Measurements from ENCODE around the gene TRIO. TPM values are rescaled to one million over a fixed set of nuclear protein-coding genes. Genes with fewer than 3 reads are reported as not detected.

The TRIO gene
- total and polyA plus RNA-seq, 10 of the 15 experiments (the other 5 are each of a cell fraction or from before 2014, with no cell fraction given), result 5.1 to 96.4 (median 44.6) TPM

GRCh38 chr5:14175381-14175780, 32.2 kb downstream of the TRIO start:
- H2AFZ ChIP-seq (ENCODE audit: control insufficient read depth, low read depth, low read length), result no peak overlapping the region
- H3K4me3 ChIP-seq, result no peak overlapping the region
- DNase-seq (ENCODE audit: low read depth, low spot score) (no peak), ATAC-seq (no peak), FAIRE-seq (no peak)
- in situ Hi-C loops (cut with MboI) (no loop called here), intact Hi-C loops (cut with micrococcal nuclease; ENCODE audit: unreplicated experiment) (no loop called here)
- H3K9ac ChIP-seq (ENCODE audit: control insufficient read depth, insufficient read depth, low read length), result no peak overlapping the region
- H3K27me3 ChIP-seq (replicated peaks in 1 of 2; ENCODE audit: control insufficient read depth in 2 of 2, insufficient read depth in 2 of 2, low read length in 1 of 2), result no peaks in the 10 kb centered on the region
- ChIA-PET POLR2A (interaction anchor here (1.0 to 13.8 kb wide), 7 partner anchors 10 to 37 kb away, joined by 3 to 314 read pairs (median 7); partner anchors contain the start of gene TRIO), SMC1A (ENCODE audit: uncharacterized antibody, unreplicated experiment) (interaction anchor here (0.8 to 16.4 kb wide), 9 partner anchors 11 to 112 kb away, joined by 3 to 430 read pairs (median 5); no protein-coding TSS in a partner anchor), CTCF (interaction anchor here (0.7 to 1.6 kb wide), 14 partner anchors 10 to 177 kb away, joined by 3 to 8 read pairs (median 3); no protein-coding TSS in a partner anchor), RAD21 (ENCODE audit: unreplicated experiment) (interaction anchor here (0.6 to 20.6 kb wide), 7 partner anchors 10 to 95 kb away, joined by 3 to 344 read pairs (median 4); partner anchors contain the start of gene TRIO)
- 95% methylated on average over 1 of the region's 1 CpG for WGBS (ENCODE audit: insufficient coverage, insufficient replicate concordance, low lambda C conversion rate, missing lambda C conversion rate)
- H3K4me1 ChIP-seq (ENCODE audit: control insufficient read depth, insufficient read depth, low read length), result peaks cover 57% of the 10 kb centered on the region
- peaks cover 96% of the 10 kb centered on the region for H3K79me2 ChIP-seq (ENCODE audit: control insufficient read depth, insufficient read depth, low read length)
- no peak for TF ChIP-seq TARDBP (IDR thresholded peaks at IDR 0.05; ENCODE audit: borderline replicate concordance)
- no peak for TF ChIP-seq RELA (IDR thresholded peaks at IDR 0.05; ENCODE audit: borderline replicate concordance, partially characterized antibody)
- no peak for TF ChIP-seq ZNF207 (IDR thresholded peaks at IDR 0.05; ENCODE audit: borderline replicate concordance)
- TF ChIP-seq ZNF274 (IDR thresholded peaks at IDR 0.05; ENCODE audit: insufficient read depth, insufficient read length), result no peak
- TF ChIP-seq CEBPZ (IDR thresholded peaks at IDR 0.05; ENCODE audit: low read depth, low read length), result no peak
- H3K36me3 ChIP-seq (ENCODE audit: control insufficient read depth in 2 of 2, insufficient read depth in 2 of 2, low read length in 1 of 2), result no peaks in the 10 kb centered on the region
- BruUV-seq (replicated peaks), result no TSS peak
- no peak overlapping the region; the same call in 1 of the 2 replicates for H3K4me2 ChIP-seq (ENCODE audit: control insufficient read depth, insufficient read depth)
- H3K9me3 ChIP-seq (replicated peaks; ENCODE audit: control insufficient read depth, insufficient read depth, low read length), result no peaks in the 10 kb centered on the region
- H4K20me1 ChIP-seq (ENCODE audit: control insufficient read depth, insufficient read depth), result no peaks in the 10 kb centered on the region
- H3K27ac ChIP-seq (ENCODE audit: control insufficient read depth, insufficient read depth), result no peak overlapping the region
